Measurements from ENCODE around the gene RET. TPM values are rescaled to one million over a fixed set of nuclear protein-coding genes. Genes with fewer than 3 reads are reported as not detected.

The RET gene
- total RNA-seq, 2 donors from 2014 or later = 1.9 to 3.3 TPM

GRCh38 chr10:43053825-43054224 is 23.0 kb upstream of the RET start:
- no peak overlapping the region for H3K27ac ChIP-seq
- no peaks in the 10 kb centered on the region for H3K36me3 ChIP-seq
- no peak overlapping the region for H3K4me3 ChIP-seq
- no peaks in the 10 kb centered on the region for H3K9me3 ChIP-seq
- no peak overlapping the region for H3K9ac ChIP-seq (ENCODE audit: low read depth in 2 of 2, low read length in 2 of 2)
- no peak for TF ChIP-seq CTCF (IDR thresholded peaks at IDR 0.05)
- no peak for DNase-seq
- no peaks in the 10 kb centered on the region for H3K4me1 ChIP-seq
- intact Hi-C loops (cut with DNase I) = no loop called here
- H3K27me3 ChIP-seq = no peaks in the 10 kb centered on the region

- no peak for TF ChIP-seq CTCF (IDR thresholded peaks at IDR 0.05)
- intact Hi-C loops (cut with DNase I) = no loop called here
Measured at GRCh38 chr10:43054593-43054992, 22.3 kb upstream of the RET start.

GRCh38 chr10:43055217-43055616 is 21.7 kb upstream of the RET start:
- intact Hi-C loops (cut with DNase I) = no loop called here
- H3K27ac ChIP-seq = no peak overlapping the region
- no peak for DNase-seq
- H3K4me1 ChIP-seq = no peaks in the 10 kb centered on the region
- no peaks in the 10 kb centered on the region for H3K9me3 ChIP-seq
- no peak for TF ChIP-seq CTCF (IDR thresholded peaks at IDR 0.05)
- H3K9ac ChIP-seq (ENCODE audit: low read depth in 2 of 2, low read length in 2 of 2) = no peak overlapping the region
- no peak overlapping the region for H3K4me3 ChIP-seq
- H3K36me3 ChIP-seq = no peaks in the 10 kb centered on the region
- no peaks in the 10 kb centered on the region for H3K27me3 ChIP-seq

More at GRCh38 chr10:43054593-43054992, 22.3 kb upstream of the RET start:
- Histone ChIP-seq H3K4me3 (no peak overlapping the region), H3K4me1 (no peaks in the 10 kb centered on the region), H3K36me3 (no peaks in the 10 kb centered on the region), H3K9ac (ENCODE audit: low read depth in 2 of 2, low read length in 2 of 2) (no peak overlapping the region), H3K27me3 (no peaks in the 10 kb centered on the region), H3K9me3 (no peaks in the 10 kb centered on the region), H3K27ac (no peak overlapping the region)
- DNase-seq = no peak

GRCh38 chr10:43055991-43056567 is 20.8 kb upstream of the RET start:
- Histone ChIP-seq H3K4me1 (no peaks in the 10 kb centered on the region), H3K9ac (ENCODE audit: low read depth in 2 of 2, low read length in 2 of 2) (no peak overlapping the region), H3K9me3 (no peaks in the 10 kb centered on the region), H3K27ac (no peak overlapping the region), H3K36me3 (no peaks in the 10 kb centered on the region), H3K4me3 (no peak overlapping the region), H3K27me3 (no peaks in the 10 kb centered on the region)
- intact Hi-C loops (cut with DNase I) = no loop called here
- DNase-seq = no peak
- no peak for TF ChIP-seq CTCF (IDR thresholded peaks at IDR 0.05)

- intact Hi-C loops (cut with DNase I) = no loop called here
- Histone ChIP-seq H3K4me3 (no peak overlapping the region), H3K27me3 (no peaks in the 10 kb centered on the region), H3K36me3 (no peaks in the 10 kb centered on the region), H3K27ac (no peak overlapping the region), H3K9me3 (no peaks in the 10 kb centered on the region), H3K4me1 (no peaks in the 10 kb centered on the region), H3K9ac (ENCODE audit: low read depth in 2 of 2, low read length in 2 of 2) (no peak overlapping the region)
- TF ChIP-seq CTCF (IDR thresholded peaks at IDR 0.05) = no peak
- no peak for DNase-seq
Measured at GRCh38 chr10:43056568-43057011, 20.3 kb upstream of the RET start.
